Stimulated activated CD4-positive, alpha-beta T cell treated with anti-CD3 and anti-CD28 coated beads, Interleukin-12 subunit alpha, Interleukin-12 subunit beta, amount 100 ng/mL, for 48 hours (primary cell): ENCODE results near the gene MERTK.
"Not testable (repeated sequence)": the region's sequence is repeated elsewhere in the genome, so short reads cannot be mapped to it uniquely, and the experiment has no call there.

Experiments
- DNase-seq, 3 donors: peaks; one replicate each; pipeline ENCODE4 v3.0.0-alpha.2; 2020; ENCODE audit warnings: low read depth in 2 of 3, low spot score in 1 of 3

Gene MERTK

GRCh38 chr2:112007493-112007892, 109.1 kb downstream of the MERTK start:
- DNase-seq, result no peak

GRCh38 chr2:112008910-112009485, 110.6 kb downstream of the MERTK start:
- DNase-seq, result no peak

GRCh38 chr2:112010751-112011150, 112.3 kb downstream of the MERTK start:
- DNase-seq, result no peak

GRCh38 chr2:112012556-112012955, 114.1 kb downstream of the MERTK start:
- no peak for DNase-seq

GRCh38 chr2:112018846-112019245, 120.4 kb downstream of the MERTK start:
- DNase-seq, result no peak

GRCh38 chr2:112019569-112019982, 121.2 kb downstream of the MERTK start:
- DNase-seq, result no peak

- DNase-seq, result no peak
These were observed 122.2 kb downstream of the MERTK start for GRCh38 chr2:112020561-112020960.

- DNase-seq, result no peak
These were observed 122.9 kb downstream of the MERTK start for GRCh38 chr2:112021290-112021689.

- no peak for DNase-seq
These were observed 123.4 kb downstream of the MERTK start for GRCh38 chr2:112021781-112022231.

- DNase-seq, result no peak
These were observed 125.3 kb downstream of the MERTK start for GRCh38 chr2:112023707-112024106.

GRCh38 chr2:112024231-112024630, 125.8 kb downstream of the MERTK start:
- no peak for DNase-seq

- no peak for DNase-seq
These were observed 126.6 kb downstream of the MERTK start for GRCh38 chr2:112024896-112025491.

- DNase-seq, result no peak
These were observed 128.1 kb downstream of the MERTK start for GRCh38 chr2:112026509-112026908.

- no peak for DNase-seq
These were observed 129.4 kb downstream of the MERTK start for GRCh38 chr2:112027767-112028166.

- DNase-seq, result no peak
These were observed 130.8 kb downstream of the MERTK start for GRCh38 chr2:112029164-112029563.

GRCh38 chr2:112031473-112032223, 133.2 kb downstream of the MERTK start:
- no peak for DNase-seq

GRCh38 chr2:112032224-112032586, 133.8 kb downstream of the MERTK start:
- DNase-seq, result no peak

- no peak for DNase-seq
These were observed 134.5 kb downstream of the MERTK start for GRCh38 chr2:112032689-112033465.

- no peak for DNase-seq
These were observed 135.2 kb downstream of the MERTK start for GRCh38 chr2:112033600-112033999.

GRCh38 chr2:112034924-112035323, 136.5 kb downstream of the MERTK start:
- DNase-seq, result no peak

- no peak for DNase-seq
These were observed 137.4 kb downstream of the MERTK start for GRCh38 chr2:112035786-112036185.

- DNase-seq, result not testable (repeated sequence)
These were observed 141.1 kb downstream of the MERTK start for GRCh38 chr2:112039556-112039955.
